ENCODE measurements around the gene CBFB. TPM values are rescaled to one million over a fixed set of nuclear protein-coding genes. Genes with fewer than 3 reads are reported as not detected.
A peak's percentile ranks its signal among the peaks of the same experiment; 100 is the strongest.

CBFB gene
- total and polyA plus RNA-seq, 2 of the 4 experiments (the other 2 are of a cell fraction) = 44.2 to 48.0 TPM

DNA sequence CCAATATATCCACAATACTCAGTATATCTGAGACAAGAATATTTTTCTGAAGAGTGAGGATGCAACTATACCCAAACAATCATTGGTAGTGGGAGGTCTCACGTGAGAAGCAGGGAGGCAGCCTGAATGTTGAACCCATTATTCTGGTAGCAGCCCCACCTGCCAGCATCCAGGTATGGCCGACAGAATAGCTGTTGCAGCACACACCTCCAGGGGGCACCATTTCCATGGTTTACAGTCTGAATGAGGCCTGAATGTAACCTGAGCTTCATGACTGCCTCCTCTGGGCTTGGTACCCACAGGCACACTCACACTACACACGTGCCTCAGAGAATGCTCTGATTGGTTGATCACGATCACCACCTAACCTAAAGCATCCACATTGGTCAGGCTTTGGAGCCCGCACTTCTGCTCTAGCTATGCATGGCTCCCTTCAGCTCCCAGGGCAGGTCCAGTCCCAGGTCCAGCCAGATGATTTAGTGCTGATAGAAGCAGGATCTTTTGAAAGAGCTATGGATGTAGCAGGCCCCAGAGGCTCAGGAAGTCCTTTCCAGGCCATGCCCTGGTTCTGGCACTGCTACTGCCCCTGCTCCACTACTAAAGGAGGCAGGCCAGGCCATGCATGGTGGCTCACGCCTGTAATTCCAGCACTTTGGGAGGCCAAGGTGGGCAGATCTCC is 11.0 kb upstream of the CBFB start:
- H3K56ac ChIP-seq (ENCODE audit: extremely low read depth, insufficient read depth, low read length) = no peak overlapping the region
- peaks cover 2% of the 10 kb centered on the region; the same call in 1 of the 2 replicates for H3K27me3 ChIP-seq (ENCODE audit: control insufficient read depth, insufficient read depth, low read length)
- ChIA-PET CTCF (interaction anchor here (0.5 to 2.9 kb wide), 14 partner anchors 10 to 549 kb away, joined by 3 to 22 read pairs (median 4); partner anchors contain the start of gene TRADD), POLR2A (ENCODE audit: unreplicated experiment) (no interaction called here)
- peak; percentile 95 for DNase-seq
- no peaks in the 10 kb centered on the region for H3K36me3 ChIP-seq (ENCODE audit: control insufficient read depth, insufficient read depth, low read length)
- H4K20me1 ChIP-seq (ENCODE audit: insufficient read depth, low read length) = no peaks in the 10 kb centered on the region
- no peak overlapping the region for H3K4me3 ChIP-seq (ENCODE audit: insufficient read depth, low read depth, low read length)
- no peak overlapping the region for H3K27ac ChIP-seq (ENCODE audit: insufficient read depth, low read length)
- peak; percentile 75 for ATAC-seq (ENCODE audit: low read depth)
- no peak overlapping the region for H3K4ac ChIP-seq (ENCODE audit: low read depth, low read length)
- no peak overlapping the region for H2BK20ac ChIP-seq (ENCODE audit: low read depth, low read length)
- no peak overlapping the region for H3K14ac ChIP-seq (replicated peaks; ENCODE audit: low read depth, low read length)
- intact Hi-C loops (cut with micrococcal nuclease) = loop anchor here (1.0 to 10.0 kb wide), 3 partner anchors 83 to 167 kb away; partner anchors contain the start of genes B3GNT9 and MATCAP1
- BruUV-seq (replicated peaks) = no TSS peak
- no peaks in the 10 kb centered on the region for H3K79me1 ChIP-seq (ENCODE audit: low read depth in 1 of 2, low read length in 2 of 2)
- in situ Hi-C loops (cut with MboI; ENCODE audit: low sequenced_read_pairs) = no loop called here
- H2BK120ac ChIP-seq (ENCODE audit: low read depth, low read length) = no peak overlapping the region
- H3K9ac ChIP-seq (ENCODE audit: low read depth, low read length) = no peak overlapping the region
- no peak overlapping the region for H2BK15ac ChIP-seq (ENCODE audit: low read depth, low read length)
- H4K91ac ChIP-seq (ENCODE audit: insufficient read depth, low read depth, low read length) = no peak overlapping the region
- WGBS, 2 experiments (ENCODE audit: extremely low coverage in 2 of 2, insufficient read length in 1 of 2) = 0% methylated on average over 3 of the region's 6 CpGs; no CpG with 5 or more reads in 1 of the 2 experiments
- H2AFZ ChIP-seq (replicated peaks; ENCODE audit: low read length, poor library complexity) = peak overlapping the region; percentile 71
- H3K23ac ChIP-seq (ENCODE audit: low read depth, low read length) = no peak overlapping the region
- 0 out of 2 replicates have a peak, but pooled peaks cover 2% of the 10 kb centered on the region for H3K9me1 ChIP-seq (ENCODE audit: insufficient read depth, low read length)
- no peak overlapping the region for H3K18ac ChIP-seq (ENCODE audit: low read depth, low read length)
- H3K4me2 ChIP-seq (ENCODE audit: low read depth, low read length) = no peak overlapping the region
- no peak overlapping the region for H2AK5ac ChIP-seq (ENCODE audit: low read depth, low read length)
- H2AK9ac ChIP-seq (replicated peaks; ENCODE audit: low read depth, low read length, poor library complexity) = peak overlapping the region; percentile 55
- H3K4me1 ChIP-seq (ENCODE audit: control insufficient read depth, insufficient read depth, low read length) = peaks cover 9% of the 10 kb centered on the region
- H3K9me3 ChIP-seq (ENCODE audit: control insufficient read depth, insufficient read depth, low read length) = no peaks in the 10 kb centered on the region
- no peak overlapping the region for H4K5ac ChIP-seq (ENCODE audit: low read depth, low read length)
- dilution Hi-C loops (cut with HindIII; ENCODE audit: low sequenced_read_pairs, unreplicated experiment) = no loop called here
- H4K8ac ChIP-seq (ENCODE audit: low read depth in 2 of 2, low read length in 2 of 2) = no peak overlapping the region; a peak in 1 of 4 replicates
- H2BK5ac ChIP-seq (ENCODE audit: low read depth, low read length, poor library complexity, severe bottlenecking) = no peak overlapping the region
- TF ChIP-seq POLR2A (IDR thresholded peaks at IDR 0.05; ENCODE audit: low read depth, low read length) (no peak), MXI1 (IDR thresholded peaks at IDR 0.05; ENCODE audit: borderline replicate concordance, low read depth, low read length) (peak; percentile 52; the same call in 1 of the 2 replicates), FOS (IDR thresholded peaks at IDR 0.05; ENCODE audit: low read depth, low read length) (no peak), RFX5 (IDR thresholded peaks at IDR 0.05; ENCODE audit: low read depth, low read length) (no peak), MAFK (IDR thresholded peaks at IDR 0.05; ENCODE audit: low read depth, low read length) (no peak), MAZ (IDR thresholded peaks at IDR 0.05; ENCODE audit: borderline replicate concordance, low read depth, low read length) (peak; percentile 46; the same call in 1 of the 2 replicates), RAD21 (IDR thresholded peaks at IDR 0.05; ENCODE audit: low read length) (peak; percentile 91), CEBPB (IDR thresholded peaks at IDR 0.05; ENCODE audit: low read depth, low read length) (no peak), SMC3 (IDR thresholded peaks at IDR 0.05; ENCODE audit: low read depth, low read length) (peak; percentile 94), CHD1 (IDR thresholded peaks at IDR 0.05; ENCODE audit: low read depth, low read length) (no peak), NFE2L2 (IDR thresholded peaks at IDR 0.05; ENCODE audit: low read depth, low read length) (no peak), RCOR1 (IDR thresholded peaks at IDR 0.05; ENCODE audit: insufficient replicate concordance, low read length) (no peak)
- TF ChIP-seq, protein P1, sequence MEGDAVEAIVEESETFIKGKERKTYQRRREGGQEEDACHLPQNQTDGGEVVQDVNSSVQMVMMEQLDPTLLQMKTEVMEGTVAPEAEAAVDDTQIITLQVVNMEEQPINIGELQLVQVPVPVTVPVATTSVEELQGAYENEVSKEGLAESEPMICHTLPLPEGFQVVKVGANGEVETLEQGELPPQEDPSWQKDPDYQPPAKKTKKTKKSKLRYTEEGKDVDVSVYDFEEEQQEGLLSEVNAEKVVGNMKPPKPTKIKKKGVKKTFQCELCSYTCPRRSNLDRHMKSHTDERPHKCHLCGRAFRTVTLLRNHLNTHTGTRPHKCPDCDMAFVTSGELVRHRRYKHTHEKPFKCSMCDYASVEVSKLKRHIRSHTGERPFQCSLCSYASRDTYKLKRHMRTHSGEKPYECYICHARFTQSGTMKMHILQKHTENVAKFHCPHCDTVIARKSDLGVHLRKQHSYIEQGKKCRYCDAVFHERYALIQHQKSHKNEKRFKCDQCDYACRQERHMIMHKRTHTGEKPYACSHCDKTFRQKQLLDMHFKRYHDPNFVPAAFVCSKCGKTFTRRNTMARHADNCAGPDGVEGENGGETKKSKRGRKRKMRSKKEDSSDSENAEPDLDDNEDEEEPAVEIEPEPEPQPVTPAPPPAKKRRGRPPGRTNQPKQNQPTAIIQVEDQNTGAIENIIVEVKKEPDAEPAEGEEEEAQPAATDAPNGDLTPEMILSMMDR (conservative IDR thresholded peaks at IDR 0.05; ENCODE audit: low read depth, low read length) = peak; percentile 89
- TF ChIP-seq, protein P2, sequence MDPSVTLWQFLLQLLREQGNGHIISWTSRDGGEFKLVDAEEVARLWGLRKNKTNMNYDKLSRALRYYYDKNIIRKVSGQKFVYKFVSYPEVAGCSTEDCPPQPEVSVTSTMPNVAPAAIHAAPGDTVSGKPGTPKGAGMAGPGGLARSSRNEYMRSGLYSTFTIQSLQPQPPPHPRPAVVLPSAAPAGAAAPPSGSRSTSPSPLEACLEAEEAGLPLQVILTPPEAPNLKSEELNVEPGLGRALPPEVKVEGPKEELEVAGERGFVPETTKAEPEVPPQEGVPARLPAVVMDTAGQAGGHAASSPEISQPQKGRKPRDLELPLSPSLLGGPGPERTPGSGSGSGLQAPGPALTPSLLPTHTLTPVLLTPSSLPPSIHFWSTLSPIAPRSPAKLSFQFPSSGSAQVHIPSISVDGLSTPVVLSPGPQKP (IDR thresholded peaks at IDR 0.05; ENCODE audit: borderline replicate concordance, low read depth, low read length) = no peak
- TF ChIP-seq, protein P3, sequence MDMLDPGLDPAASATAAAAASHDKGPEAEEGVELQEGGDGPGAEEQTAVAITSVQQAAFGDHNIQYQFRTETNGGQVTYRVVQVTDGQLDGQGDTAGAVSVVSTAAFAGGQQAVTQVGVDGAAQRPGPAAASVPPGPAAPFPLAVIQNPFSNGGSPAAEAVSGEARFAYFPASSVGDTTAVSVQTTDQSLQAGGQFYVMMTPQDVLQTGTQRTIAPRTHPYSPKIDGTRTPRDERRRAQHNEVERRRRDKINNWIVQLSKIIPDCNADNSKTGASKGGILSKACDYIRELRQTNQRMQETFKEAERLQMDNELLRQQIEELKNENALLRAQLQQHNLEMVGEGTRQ (IDR thresholded peaks at IDR 0.05; ENCODE audit: low read depth, low read length) = peak; percentile 94

All from IMR-90 (cell line).